Right lobe of liver (tissue), 6 donors: ENCODE results near the gene MARVELD3. TPM values are rescaled to one million over a fixed set of nuclear protein-coding genes. Genes with fewer than 3 reads are reported as not detected.
A peak's percentile ranks its signal among the peaks of the same experiment; 100 is the strongest.

Experiments used
- ATAC-seq, 4 donors: fragments of 200-7000 bp; cut with Tn5 transposase; one replicate each; pipeline ENCODE4 v1.9.1; 2020; ENCODE audit warnings: mild to moderate bottlenecking in 4 of 4, moderate library complexity in 4 of 4
- DNase-seq, 3 donors: peaks; one replicate each; pipeline ENCODE4 v3.0.0-alpha.2; 2020
- H3K27ac ChIP-seq, 3 donors: fragments of 200-600 bp; one replicate each; pipeline ENCODE4 v1.8.0; 2022
- H3K27me3 ChIP-seq, 2 donors: fragments of 200-600 bp; one replicate each; pipeline ENCODE4 v1.8.0; 2022
- H3K36me3 ChIP-seq, 4 donors: fragments of 200-600 bp; sonication (generic) in 1 of 4; one replicate each; pipeline versions ENCODE4 v1.5.1 to v1.8.0; 2017 to 2022; ENCODE audit warnings: control low read depth in 1 of 4
- H3K4me1 ChIP-seq, 4 donors: fragments of 200-600 bp; sonication (generic) in 1 of 4; one replicate each; pipeline versions ENCODE4 v1.5.1 to v1.8.0; 2017 to 2022; ENCODE audit warnings: control low read depth in 1 of 4
- H3K4me3 ChIP-seq, 3 donors: fragments of 200-600 bp; one replicate each; pipeline ENCODE4 v1.8.0; 2022
- H3K9me3 ChIP-seq, 4 donors: fragments of 200-600 bp; sonication (generic) in 1 of 4; one replicate each; pipeline versions ENCODE4 v1.5.1 to v1.8.0; 2017 to 2022; ENCODE audit warnings: control low read depth in 1 of 4
- POLR2A ChIP-seq: fragments of 450-650 bp; IDR thresholded peaks from one replicate; pipeline ENCODE4 v1.6.1; 2017; ENCODE audit warnings: antibody characterized with exemption, mild to moderate bottlenecking
- WGBS: methylation state at CpG from one replicate; pipeline ENCODE4 v1.1.6; 2018; ENCODE audit warnings: low coverage, low lambda C conversion rate; ENCODE audit not compliant: insufficient coverage; ENCODE audit errors: missing lambda C conversion rate; 5-methylcytosine and 5-hydroxymethylcytosine counted together
- intact Hi-C, 2 donors: fragments of 100-400 bp; cut with DNase I; formaldehyde crosslinking; loops; one replicate each; pipeline versions ENCODE4 v1.11.2 to v1.14.1; 2022
- total RNA-seq, 6 experiments: library from RNA; depleted of rRNA in 2 of 6; stranded (reverse); fragments of >200 nt in 2 of 6; fragmentation: NEBNext Ultra II Directional in 3 of 6; extraction: Animal tissue kit (Norgen Biotek cat#: 25700) in 3 of 6; gene quantifications; one replicate each; pipeline versions ENCODE4 v1.1.0 to v1.2.4, GENCODE V29; 2016 to 2023
- TF ChIP-seq, protein P1 (sequence below), 4 donors: fragments of 200-600 bp in 3 of 4; fragments of 450-650 bp in 1 of 4; IDR thresholded peaks; one replicate each; pipeline versions ENCODE4 v1.5.1 to v1.8.0; 2016 to 2022; ENCODE audit warnings: antibody characterized with exemption in 4 of 4, mild to moderate bottlenecking in 2 of 4
- donor health status: DM: no; HTN: yes; CAD: no.
- donor health status: DM: no; HTN: no; CAD: no.
- donor health status: DM: no; HTN: no; CAD: no.
- donor health status: DM: no; HTN: yes; CAD: no.
- donor health status: DM: no; HTN: yes; CAD: no.

The MARVELD3 gene
- total RNA-seq, 6 experiments from 2014 or later = 4.4 to 9.2 (median 5.6) TPM

DNA sequence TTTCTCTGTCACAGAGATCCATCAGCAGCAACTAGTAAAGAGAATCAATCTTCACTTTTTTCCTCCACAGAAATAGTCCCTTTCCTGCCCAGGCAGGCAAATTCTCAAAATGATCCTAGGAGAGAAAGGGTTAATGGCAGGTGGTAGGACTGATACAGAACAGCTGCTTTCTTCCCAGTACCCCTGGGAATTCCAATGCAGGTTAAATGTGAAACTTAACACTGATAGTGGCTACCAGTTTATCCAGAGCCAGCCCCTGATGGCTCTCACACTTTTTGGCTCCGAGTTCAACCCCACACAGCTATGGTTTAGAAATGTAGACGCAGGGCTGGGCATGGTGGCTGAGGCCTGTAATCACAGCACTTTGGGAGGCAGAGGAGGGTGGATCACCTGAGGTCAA lies 22.2 kb downstream of the MARVELD3 start:
- TF ChIP-seq, protein P1, sequence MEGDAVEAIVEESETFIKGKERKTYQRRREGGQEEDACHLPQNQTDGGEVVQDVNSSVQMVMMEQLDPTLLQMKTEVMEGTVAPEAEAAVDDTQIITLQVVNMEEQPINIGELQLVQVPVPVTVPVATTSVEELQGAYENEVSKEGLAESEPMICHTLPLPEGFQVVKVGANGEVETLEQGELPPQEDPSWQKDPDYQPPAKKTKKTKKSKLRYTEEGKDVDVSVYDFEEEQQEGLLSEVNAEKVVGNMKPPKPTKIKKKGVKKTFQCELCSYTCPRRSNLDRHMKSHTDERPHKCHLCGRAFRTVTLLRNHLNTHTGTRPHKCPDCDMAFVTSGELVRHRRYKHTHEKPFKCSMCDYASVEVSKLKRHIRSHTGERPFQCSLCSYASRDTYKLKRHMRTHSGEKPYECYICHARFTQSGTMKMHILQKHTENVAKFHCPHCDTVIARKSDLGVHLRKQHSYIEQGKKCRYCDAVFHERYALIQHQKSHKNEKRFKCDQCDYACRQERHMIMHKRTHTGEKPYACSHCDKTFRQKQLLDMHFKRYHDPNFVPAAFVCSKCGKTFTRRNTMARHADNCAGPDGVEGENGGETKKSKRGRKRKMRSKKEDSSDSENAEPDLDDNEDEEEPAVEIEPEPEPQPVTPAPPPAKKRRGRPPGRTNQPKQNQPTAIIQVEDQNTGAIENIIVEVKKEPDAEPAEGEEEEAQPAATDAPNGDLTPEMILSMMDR (IDR thresholded peaks at IDR 0.05) = no peak
- TF ChIP-seq POLR2A = no peak
- Histone ChIP-seq H3K9me3 (no peaks in the 10 kb centered on the region), H3K27me3 (no peaks in the 10 kb centered on the region), H3K27ac (no peak overlapping the region), H3K4me1 (no peaks in the 10 kb centered on the region), H3K4me3 (no peak overlapping the region), H3K36me3 (peaks cover 0 to 2% (median 1%) of the 10 kb centered on the region in 4 donors)
- DNase-seq (no peak), ATAC-seq (no peak)
- intact Hi-C loops = no loop called here
- 96% methylated on average over 2 of the region's 2 CpGs for WGBS

- intact Hi-C loops = no loop called here
- peaks cover 0 to 2% (median 1%) of the 10 kb centered on the region in 4 donors for H3K36me3 ChIP-seq
- no peak overlapping the region for H3K27ac ChIP-seq
- ATAC-seq (peak; percentile 52 to 60 (median 59)), DNase-seq (no peak)
- H3K9me3 ChIP-seq = no peaks in the 10 kb centered on the region
- H3K27me3 ChIP-seq = no peaks in the 10 kb centered on the region
- TF ChIP-seq POLR2A = no peak
- TF ChIP-seq, protein P1 (IDR thresholded peaks at IDR 0.05) = peak; percentile 18 to 45 (median 30)
- 73% methylated on average over 5 of the region's 6 CpGs for WGBS
- H3K4me1 ChIP-seq = no peaks in the 10 kb centered on the region
- no peak overlapping the region for H3K4me3 ChIP-seq
These were observed 22.9 kb downstream of the MARVELD3 start for GRCh38 chr16:71648921-71649320.

GRCh38 chr16:71649704-71650103 lies 23.7 kb downstream of the MARVELD3 start:
- no peak for TF ChIP-seq POLR2A
- TF ChIP-seq, protein P1 (IDR thresholded peaks at IDR 0.05) = no peak
- ATAC-seq (no peak), DNase-seq (no peak)
- intact Hi-C loops = no loop called here
- H3K27ac ChIP-seq = no peak overlapping the region
- H3K27me3 ChIP-seq = no peaks in the 10 kb centered on the region
- no peak overlapping the region for H3K4me3 ChIP-seq
- H3K4me1 ChIP-seq = no peaks in the 10 kb centered on the region
- no peaks in the 10 kb centered on the region for H3K9me3 ChIP-seq
- H3K36me3 ChIP-seq = peaks cover 0 to 6% (median 1%) of the 10 kb centered on the region in 4 donors
- WGBS = 98% methylated on average over 5 of the region's 7 CpGs

GRCh38 chr16:71658771-71659170 lies 32.8 kb downstream of the MARVELD3 start:
- Histone ChIP-seq H3K4me1 (no peaks in the 10 kb centered on the region), H3K9me3 (no peaks in the 10 kb centered on the region), H3K27ac (no peak overlapping the region), H3K4me3 (no peak overlapping the region), H3K36me3 (peaks cover 0 to 8% (median 3%) of the 10 kb centered on the region in 4 donors), H3K27me3 (no peaks in the 10 kb centered on the region)
- WGBS = 91% methylated on average over 4 of the region's 4 CpGs
- intact Hi-C loops = no loop called here
- no peak for DNase-seq
- ATAC-seq = no peak
- TF ChIP-seq, protein P1 (IDR thresholded peaks at IDR 0.05) = no peak
- TF ChIP-seq POLR2A = no peak

DNA sequence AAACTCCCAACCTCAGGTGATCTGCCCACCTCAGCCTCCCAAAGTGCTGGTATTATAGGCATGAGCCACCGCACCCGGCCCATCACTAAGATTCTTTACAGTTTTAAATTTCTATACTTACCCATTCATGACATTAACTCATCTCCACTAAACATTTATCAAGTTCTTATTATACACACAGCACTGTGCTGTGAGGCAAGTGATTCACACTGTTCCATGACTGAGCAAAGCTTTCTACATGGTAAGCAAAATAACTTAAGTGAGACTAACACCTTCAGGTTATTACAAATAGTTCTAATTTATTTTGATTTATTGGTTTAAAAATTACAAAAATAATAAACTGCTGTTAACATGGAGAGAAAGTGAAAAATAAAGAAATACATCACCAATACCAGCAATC lies 33.5 kb downstream of the MARVELD3 start:
- intact Hi-C loops = no loop called here
- Histone ChIP-seq H3K27me3 (no peaks in the 10 kb centered on the region), H3K36me3 (peaks cover 0 to 7% (median 3%) of the 10 kb centered on the region in 4 donors), H3K4me1 (no peaks in the 10 kb centered on the region), H3K27ac (no peak overlapping the region), H3K9me3 (no peaks in the 10 kb centered on the region), H3K4me3 (no peak overlapping the region)
- ATAC-seq (no peak), DNase-seq (no peak)
- WGBS = 94% methylated on average over 2 of the region's 2 CpGs
- TF ChIP-seq, protein P1 (IDR thresholded peaks at IDR 0.05) = no peak
- no peak for TF ChIP-seq POLR2A
